GM18867 (cell line): Measurements from ENCODE around the gene KAT7.
"Not testable (repeated sequence)": the region's sequence is repeated elsewhere in the genome, so short reads cannot be mapped to it uniquely, and the experiment has no call there.

Experiments used
- ATAC-seq: cut with Tn5 transposase; IDR thresholded peaks from one replicate; pipeline ENCODE4 v1.9.1; 2021; ENCODE audit warnings: mild to moderate bottlenecking, moderate library complexity; ENCODE audit not compliant: unreplicated experiment

KAT7 gene

GRCh38 chr17:49788478-49789242 is at the start of gene KAT7:
TSS of gene KAT7 (plus strand) at chr17:49788681. CDS start at chr17:49788835, 154 bp downstream.
- peak; percentile 91 for ATAC-seq

DNA sequence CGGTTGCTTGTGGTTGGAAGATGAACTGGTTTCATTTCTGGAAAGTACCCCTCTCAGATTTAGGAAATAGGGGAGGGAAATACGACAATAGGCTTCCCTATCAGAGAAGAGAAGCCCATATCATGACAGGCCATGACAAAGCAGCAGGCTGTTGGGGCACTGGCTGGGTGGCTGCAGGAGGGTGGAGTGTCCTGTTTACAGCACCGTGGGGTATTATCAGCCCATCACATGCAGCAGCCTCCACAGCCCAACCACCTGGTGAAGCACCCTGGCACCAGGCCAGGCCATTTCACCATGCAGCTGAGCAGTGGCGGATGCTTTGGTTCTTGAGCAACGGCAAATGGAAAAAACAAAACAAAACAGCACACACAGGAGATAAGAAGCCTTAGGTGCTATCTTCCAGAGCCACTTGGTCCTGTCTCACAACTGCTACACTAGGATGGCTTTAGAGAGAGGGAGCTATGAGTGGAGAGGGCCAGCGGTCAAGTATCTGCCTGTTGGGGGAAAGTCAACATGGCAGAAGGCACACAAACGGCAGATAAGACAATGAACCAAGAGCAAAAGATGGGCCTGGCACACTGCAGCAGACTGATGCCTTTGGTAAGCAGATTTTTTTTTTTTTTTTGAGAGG is 48.7 kb upstream of the KAT7 start:
- peak; percentile 57 for ATAC-seq

DNA sequence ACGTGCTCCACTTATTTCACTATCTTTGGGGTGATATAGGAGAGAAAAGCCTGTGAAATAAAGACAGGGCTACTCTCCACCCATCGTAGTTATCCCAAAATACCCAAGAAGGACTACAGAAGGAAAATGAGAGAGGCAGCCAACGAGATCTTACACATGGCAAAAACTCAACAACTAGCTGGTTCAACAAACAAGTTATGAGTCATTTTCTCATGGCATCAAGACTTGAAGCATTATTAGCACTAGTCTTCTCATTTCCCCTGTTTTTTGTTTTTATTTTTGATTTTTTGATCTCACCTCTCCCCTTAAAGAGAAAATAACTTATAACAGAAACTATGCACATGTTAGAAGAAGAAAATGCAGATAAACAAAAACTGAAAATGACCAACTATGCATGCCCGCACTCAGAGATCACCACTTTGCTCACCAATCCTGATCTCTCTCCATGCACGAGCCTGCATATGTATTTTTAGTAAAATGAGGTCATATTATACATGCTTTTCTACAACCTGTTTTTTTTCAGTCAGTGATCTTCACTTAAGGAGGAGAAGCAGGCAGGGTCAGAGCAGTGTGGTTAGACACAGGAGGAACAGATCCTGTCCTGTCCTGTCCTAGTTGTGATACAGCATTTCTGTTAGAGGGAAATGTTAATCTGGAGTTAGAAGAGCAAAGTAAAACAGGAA is 47.3 kb upstream of the KAT7 start:
- ATAC-seq = peak; percentile 42

DNA sequence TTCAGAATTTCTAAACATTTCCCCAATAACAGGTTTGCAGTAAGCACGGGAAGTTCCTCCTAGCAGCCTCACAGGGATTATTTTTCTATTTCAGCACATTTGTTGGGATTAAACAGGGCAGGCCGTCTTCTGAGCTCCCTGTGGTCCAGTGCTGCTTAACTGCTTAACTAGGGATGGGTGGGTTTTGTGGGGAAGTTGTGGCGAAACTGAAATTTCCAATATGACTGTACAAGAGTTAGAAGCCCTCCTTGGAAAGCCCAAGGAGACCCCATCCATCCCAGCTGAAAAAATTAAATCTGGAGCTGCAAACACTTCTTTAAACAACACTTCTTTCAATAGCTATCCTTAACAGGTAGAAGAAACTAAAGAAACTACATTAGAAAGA is 46.8 kb upstream of the KAT7 start:
- ATAC-seq = no peak

DNA sequence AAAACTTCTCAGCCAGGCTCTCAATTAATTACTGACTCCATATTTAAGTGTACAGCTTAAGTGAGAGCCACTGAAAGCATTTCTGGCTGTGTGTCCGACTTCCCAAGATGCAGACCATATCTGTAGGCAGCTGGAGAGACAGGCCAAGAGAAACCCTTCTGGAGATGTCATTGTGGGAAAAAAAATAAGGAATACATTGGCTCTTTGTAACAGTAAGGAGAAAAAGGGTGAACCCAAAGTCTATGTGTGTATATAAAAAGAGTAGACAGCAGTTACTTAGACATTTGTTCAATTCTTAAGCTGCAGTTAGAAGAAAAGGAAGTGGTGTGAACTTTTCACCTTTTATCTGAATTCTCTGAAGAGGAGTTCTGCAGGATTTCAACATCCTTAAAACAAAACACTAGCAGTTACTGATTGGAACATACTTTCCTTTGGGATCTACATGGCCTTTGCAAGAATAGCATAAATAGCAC is 46.3 kb upstream of the KAT7 start:
- ATAC-seq = no peak

DNA sequence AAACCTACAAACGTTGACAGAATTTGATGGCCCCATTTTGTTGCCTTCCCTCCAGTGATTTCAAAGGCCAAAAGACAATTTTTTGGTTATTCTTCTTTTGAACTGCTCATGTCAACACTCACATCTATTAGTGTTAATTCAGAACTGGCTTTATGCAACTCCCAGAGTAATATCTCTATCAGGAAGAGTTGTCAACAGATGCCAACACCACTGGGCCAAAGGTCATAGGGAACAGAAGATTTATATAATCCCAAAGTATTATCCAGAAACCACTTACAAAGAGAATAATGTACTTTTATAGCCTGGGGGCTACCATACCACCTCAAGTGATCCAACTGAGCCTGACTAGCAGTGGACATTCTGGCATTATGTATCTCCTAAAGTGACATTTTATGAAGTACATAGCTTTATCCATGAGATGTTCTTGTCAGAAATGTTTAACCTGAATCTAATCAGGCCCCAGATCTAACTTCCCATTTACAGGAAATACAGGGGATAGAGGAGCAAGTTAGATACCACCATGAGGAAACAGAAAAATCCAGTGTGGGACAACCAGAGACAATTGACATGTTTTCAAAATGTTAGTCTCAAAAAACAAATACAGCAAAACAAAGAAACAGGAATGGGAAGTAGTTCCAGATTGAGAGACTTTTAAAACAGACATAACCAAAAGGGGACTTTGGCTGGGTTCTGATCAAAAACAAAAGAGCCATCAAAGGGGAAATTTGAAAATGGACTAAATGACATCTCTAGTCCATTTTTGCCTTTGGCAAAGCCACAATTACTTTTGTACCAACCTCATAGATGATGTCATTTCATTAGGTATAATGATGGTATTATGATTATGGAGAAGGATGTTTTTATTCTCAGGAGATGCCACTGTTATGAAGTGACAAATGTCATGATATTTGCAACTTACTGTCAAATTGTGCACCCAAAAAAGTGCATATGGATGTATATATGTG is 43.0 kb upstream of the KAT7 start:
- no peak for ATAC-seq

GRCh38 chr17:49746791-49747490 is 41.5 kb upstream of the KAT7 start:
- ATAC-seq = peak; percentile 41

GRCh38 chr17:49747632-49748031 is 40.8 kb upstream of the KAT7 start:
- ATAC-seq = no peak

- no peak for ATAC-seq
Measured at GRCh38 chr17:49748223-49748622, 40.3 kb upstream of the KAT7 start.

- peak; percentile 83 for ATAC-seq
Measured at GRCh38 chr17:49748791-49749190, 39.7 kb upstream of the KAT7 start.

DNA sequence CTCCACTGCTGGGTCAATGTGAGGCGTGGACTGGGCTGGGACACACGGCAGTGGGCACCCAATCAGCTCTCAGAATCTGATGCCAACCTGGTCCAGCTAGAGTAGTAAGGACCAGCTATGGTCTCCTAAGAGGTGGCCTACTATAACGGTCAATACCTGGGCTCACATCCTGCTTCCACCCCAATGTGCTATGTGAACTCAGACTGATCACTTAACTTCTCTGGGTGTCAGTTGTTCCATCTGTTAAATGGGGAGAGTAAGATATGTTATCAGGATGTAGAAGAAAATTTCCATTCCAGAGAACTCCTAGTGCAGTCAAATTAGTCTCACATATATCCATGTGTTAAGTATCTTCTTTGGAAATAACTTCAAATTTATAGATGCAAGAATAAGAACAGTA is 38.8 kb upstream of the KAT7 start:
- no peak for ATAC-seq

- ATAC-seq = no peak
Measured at GRCh38 chr17:49752508-49752907, 36.0 kb upstream of the KAT7 start.

- no peak for ATAC-seq
Measured at GRCh38 chr17:49753959-49754391, 34.5 kb upstream of the KAT7 start.

DNA sequence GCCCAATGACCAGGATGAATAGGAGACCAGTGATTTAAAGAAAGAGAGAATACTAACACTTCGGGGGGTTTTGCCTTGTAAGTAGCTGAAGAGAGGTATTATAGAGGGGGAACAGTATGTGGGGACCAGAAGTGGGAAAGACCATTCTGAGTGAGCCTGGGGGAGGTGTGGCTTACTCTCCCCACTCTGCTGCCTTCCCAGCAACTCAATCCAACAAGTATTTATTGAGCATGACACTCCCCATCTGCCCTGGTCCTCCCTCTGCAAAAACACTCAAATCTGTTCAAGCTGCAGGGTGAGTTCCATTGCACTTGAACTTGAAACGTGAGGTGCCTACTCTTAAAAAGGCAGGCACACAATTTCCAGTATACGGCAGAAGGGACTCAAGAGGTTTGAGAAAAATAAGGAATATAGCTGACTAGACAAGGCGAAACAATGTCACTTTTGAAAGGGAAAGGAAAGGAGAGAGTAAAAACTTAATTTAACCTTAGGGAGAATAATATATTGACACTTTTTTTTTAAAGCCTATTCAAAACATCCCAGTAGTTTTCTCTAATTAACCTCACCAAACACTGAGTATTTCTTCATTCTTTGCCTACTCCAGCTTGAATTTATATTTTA is 32.7 kb upstream of the KAT7 start:
- ATAC-seq = no peak

- ATAC-seq = no peak
Measured at GRCh38 chr17:49756323-49757150, 31.9 kb upstream of the KAT7 start.

- no peak for ATAC-seq
Measured at GRCh38 chr17:49757151-49757777, 31.2 kb upstream of the KAT7 start.

- ATAC-seq = not testable (repeated sequence)
Measured at GRCh38 chr17:49758464-49759010, 29.9 kb upstream of the KAT7 start.

DNA sequence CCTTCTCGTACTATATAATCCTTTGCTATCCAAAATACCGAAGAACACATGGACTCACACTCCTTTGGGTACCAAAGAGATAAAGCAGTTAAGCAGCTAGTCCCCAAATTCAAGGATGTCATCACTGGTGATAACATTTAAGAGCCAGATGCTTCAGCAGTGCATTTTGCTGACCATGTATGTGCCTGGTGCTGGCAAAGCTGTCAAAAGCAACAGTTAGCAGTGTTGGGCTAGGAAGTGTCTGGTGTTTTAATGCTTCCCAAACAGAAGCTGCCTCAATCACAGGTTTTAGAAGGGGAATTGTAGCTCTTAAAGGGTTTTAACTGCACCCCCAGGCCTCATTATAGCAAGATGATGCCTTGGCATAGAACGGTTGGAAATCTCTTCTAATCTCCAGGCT is 29.3 kb upstream of the KAT7 start:
- no peak for ATAC-seq
